Stomach smooth muscle (tissue), 2 donors: Measurements from ENCODE around the gene HS3ST4.

ENCODE experiments used
- H3K27ac ChIP-seq: one replicate; pipeline ENCODE4 v1.7.0; 2013; ENCODE audit warnings: mild to moderate bottlenecking, low read length, inconsistent platforms
- H3K27me3 ChIP-seq, 2 donors: one replicate each; pipeline ENCODE4 v1.7.0; 2013; ENCODE audit warnings: low read length in 2 of 2; ENCODE audit not compliant: insufficient read depth in 2 of 2, control insufficient read depth in 1 of 2
- H3K36me3 ChIP-seq, 2 donors: one replicate each; pipeline ENCODE4 v1.7.0; 2013; ENCODE audit warnings: low read length in 2 of 2; ENCODE audit not compliant: control insufficient read depth in 2 of 2, insufficient read depth in 2 of 2
- H3K4me1 ChIP-seq: one replicate; pipeline ENCODE4 v1.7.0; 2013; ENCODE audit warnings: low read length; ENCODE audit not compliant: control insufficient read depth, insufficient read depth
- H3K4me3 ChIP-seq, 2 donors: one replicate each; pipeline ENCODE4 v1.7.0; 2013; ENCODE audit warnings: low read length in 2 of 2
- H3K9ac ChIP-seq, 2 donors: one replicate each; pipeline ENCODE4 v1.7.0; 2013; ENCODE audit warnings: low read length in 2 of 2, mild to moderate bottlenecking in 1 of 2
- H3K9me3 ChIP-seq, 2 donors: one replicate each; pipeline ENCODE4 v1.7.0; 2013; ENCODE audit warnings: low read length in 2 of 2; ENCODE audit not compliant: control insufficient read depth in 2 of 2
- donor health status: healthy.
- donor health status: Pancreatic carcinoma.

HS3ST4 gene

DNA sequence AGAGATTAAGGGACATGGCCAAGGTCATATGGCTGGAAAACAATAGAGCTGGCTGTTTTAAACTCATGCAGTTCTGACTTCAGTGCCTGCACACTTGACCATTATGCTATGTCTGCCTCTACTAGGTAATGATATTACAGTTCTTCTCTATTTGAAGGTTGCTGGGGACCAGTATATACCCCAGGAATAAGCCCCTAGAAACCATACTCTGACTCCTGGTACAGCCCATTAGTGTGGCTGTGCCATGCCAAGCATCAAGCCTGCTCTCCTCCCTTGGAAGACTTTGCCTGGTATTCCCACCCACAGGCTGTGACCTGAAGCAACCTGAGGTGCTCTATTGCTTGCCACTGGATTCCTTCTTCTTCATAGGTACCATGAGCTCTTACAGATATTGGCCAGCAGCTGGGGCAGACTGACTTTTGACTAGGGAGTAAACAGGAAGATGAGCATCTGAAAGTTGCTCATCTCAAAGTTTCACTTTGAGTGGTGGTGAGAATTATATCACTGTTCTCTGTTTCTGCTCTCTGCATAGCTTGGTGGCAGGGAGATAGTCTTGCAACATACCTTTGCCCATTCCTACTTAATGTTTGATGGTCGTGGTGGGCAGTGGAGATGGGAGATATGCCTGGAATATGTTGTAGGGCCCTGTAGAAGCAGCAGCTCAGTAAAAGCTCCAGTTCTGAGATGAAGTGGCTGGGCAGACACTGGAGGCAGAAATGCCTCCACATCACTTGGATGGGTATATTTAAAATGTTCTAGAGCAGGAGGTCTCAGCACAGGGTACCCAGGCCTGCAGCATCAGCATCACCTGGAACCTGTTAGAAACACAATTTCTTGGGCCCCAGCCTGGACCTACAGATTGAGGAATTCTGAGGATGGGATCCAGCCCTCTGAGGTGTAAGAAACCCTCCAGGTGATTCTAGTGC is 274.7 kb downstream of the HS3ST4 start:
- Histone ChIP-seq H3K4me3 (no peak overlapping the region), H3K27me3 (no peaks in the 10 kb centered on the region), H3K9me3 (peaks cover 0 to 4% of the 10 kb centered on the region in 2 donors), H3K4me1 (no peaks in the 10 kb centered on the region), H3K27ac (no peak overlapping the region), H3K9ac (no peak overlapping the region), H3K36me3 (no peaks in the 10 kb centered on the region)

DNA sequence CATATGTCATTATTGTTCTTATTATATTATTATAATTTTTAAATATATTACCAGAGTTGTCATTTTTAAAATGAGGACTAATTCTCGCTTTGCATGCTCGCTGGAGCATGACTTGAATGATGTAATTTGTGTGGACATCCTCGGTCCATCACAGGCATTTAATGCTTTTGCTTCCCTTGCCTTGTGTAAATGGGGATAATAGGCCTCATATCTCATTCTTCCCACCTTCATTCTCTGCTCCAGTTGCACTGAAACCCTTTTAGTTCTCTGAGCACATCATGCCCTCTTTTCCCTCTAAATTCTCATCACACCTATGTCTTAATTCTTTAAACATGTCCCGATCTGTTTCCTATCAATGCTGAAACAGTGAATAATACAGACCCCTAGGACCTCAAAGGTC is 285.4 kb downstream of the HS3ST4 start:
- H3K27me3 ChIP-seq = no peaks in the 10 kb centered on the region
- H3K9me3 ChIP-seq = peaks cover 0 to 9% of the 10 kb centered on the region in 2 donors

DNA sequence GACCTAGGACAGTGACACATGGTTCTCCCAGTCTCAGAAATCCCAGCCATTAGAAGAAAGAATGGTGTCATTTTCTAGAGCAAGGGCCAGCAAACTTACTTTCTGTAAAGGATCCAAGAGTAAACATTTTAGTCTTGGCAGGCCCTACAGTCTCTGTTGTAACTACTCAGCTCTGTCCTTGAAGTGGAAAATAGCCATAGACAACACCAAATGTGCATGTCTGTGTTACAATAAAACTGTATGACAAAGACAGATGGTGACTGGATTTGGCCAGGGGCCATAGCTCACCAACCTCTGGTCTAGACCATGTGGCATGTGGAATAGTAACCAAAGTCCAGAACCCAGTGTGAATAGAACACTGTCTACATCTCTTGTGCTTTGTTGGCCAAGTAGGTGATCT is 286.5 kb downstream of the HS3ST4 start:
- no peaks in the 10 kb centered on the region for H3K36me3 ChIP-seq
- H3K27me3 ChIP-seq = no peaks in the 10 kb centered on the region
- no peak overlapping the region for H3K9ac ChIP-seq
- H3K27ac ChIP-seq = no peak overlapping the region
- H3K4me3 ChIP-seq = no peak overlapping the region
- H3K9me3 ChIP-seq = peaks cover 0 to 5% of the 10 kb centered on the region in 2 donors
- H3K4me1 ChIP-seq = no peaks in the 10 kb centered on the region

More for the DNA sequence above, 285.4 kb downstream of the HS3ST4 start:
- no peak overlapping the region for H3K9ac ChIP-seq
- H3K4me3 ChIP-seq = no peak overlapping the region
- H3K27ac ChIP-seq = no peak overlapping the region
- no peaks in the 10 kb centered on the region for H3K36me3 ChIP-seq
- H3K4me1 ChIP-seq = no peaks in the 10 kb centered on the region

DNA sequence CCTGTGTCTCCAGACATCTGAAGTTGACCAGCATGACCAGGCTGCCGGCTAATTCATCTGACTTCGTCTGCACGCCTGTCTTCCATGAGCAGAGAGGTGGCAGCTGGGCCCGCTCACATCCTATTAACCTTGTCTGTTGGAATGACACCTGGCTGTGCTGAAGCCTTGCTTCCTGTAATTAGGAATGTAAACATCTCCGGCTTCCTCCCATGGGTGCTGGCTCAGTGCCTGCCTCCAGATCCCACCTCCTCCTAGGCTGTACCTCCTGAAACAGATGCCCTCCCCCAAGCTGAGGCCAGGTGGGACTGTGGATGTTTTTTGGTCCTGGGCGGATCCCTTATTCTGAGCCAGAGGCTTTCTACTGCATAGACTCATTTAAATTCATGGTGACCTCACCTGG is 296.3 kb downstream of the HS3ST4 start:
- H3K27ac ChIP-seq = no peak overlapping the region
- no peaks in the 10 kb centered on the region for H3K36me3 ChIP-seq
- H3K27me3 ChIP-seq = no peaks in the 10 kb centered on the region
- no peak overlapping the region for H3K9ac ChIP-seq
- no peaks in the 10 kb centered on the region for H3K9me3 ChIP-seq
- no peak overlapping the region for H3K4me3 ChIP-seq
- no peaks in the 10 kb centered on the region for H3K4me1 ChIP-seq

DNA sequence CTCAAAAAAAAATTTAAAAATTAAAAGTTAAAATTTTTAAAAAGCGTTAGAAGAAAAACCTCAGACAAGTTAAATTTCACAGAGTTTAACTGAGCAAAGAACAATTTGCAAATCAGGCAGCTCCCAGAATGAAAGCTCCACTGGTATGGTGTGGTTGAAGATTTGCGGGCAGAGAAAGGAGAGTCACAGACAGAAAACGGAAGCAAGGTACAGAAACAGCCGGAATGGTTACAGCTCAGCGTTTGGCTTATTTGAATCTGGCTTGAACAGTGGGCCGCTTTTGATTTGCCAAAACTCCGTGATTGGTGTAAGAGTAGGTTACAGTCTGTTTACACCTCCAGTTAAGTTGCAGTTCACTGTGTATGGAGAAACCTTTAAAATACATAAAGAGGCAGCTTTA is 297.1 kb downstream of the HS3ST4 start:
- Histone ChIP-seq H3K36me3 (no peaks in the 10 kb centered on the region), H3K27me3 (no peaks in the 10 kb centered on the region), H3K4me3 (no peak overlapping the region), H3K27ac (no peak overlapping the region), H3K9ac (no peak overlapping the region), H3K4me1 (no peaks in the 10 kb centered on the region), H3K9me3 (no peaks in the 10 kb centered on the region)

DNA sequence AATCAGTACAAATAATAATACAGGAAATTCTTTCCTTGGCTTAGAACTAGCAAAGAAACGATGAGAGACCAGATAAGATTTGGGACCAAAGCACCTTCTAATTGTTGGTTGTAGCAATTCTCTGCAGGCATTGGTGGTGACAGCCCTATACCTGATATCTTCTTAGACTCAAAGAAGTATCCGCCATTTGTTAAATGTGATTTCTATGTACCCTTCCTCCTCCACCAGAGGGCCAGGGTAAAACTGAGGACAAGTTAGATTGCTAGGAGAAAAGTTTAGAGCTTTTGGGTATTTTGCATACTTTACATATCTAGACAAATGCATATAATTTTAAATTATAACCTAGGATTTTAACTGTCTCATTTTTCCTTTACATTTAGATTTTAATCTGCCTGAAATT is 304.3 kb downstream of the HS3ST4 start:
- Histone ChIP-seq H3K9me3 (no peaks in the 10 kb centered on the region), H3K4me1 (no peaks in the 10 kb centered on the region), H3K27ac (no peak overlapping the region), H3K27me3 (no peaks in the 10 kb centered on the region), H3K36me3 (no peaks in the 10 kb centered on the region), H3K9ac (no peak overlapping the region), H3K4me3 (no peak overlapping the region)

DNA sequence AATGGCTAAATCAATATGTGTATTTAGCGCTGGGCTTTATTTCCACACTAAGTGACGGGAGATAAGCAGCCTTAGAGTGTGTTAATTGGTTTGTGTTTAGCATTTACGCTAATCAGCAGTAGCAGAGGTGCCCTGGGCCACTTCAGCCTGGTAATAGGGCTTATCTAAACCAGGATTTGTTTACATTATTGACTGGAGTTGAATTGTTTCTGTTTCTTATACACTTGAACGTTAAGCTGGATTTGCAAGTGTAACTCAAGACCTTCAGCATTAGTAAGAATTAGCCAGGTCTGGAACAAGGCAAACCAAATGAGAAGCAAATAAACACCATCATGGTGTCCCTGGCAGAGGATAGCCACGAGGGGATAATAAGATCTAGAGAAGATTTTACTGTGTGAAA is 313.6 kb downstream of the HS3ST4 start:
- H3K9me3 ChIP-seq = peaks cover 10 to 17% of the 10 kb centered on the region in 2 donors
- H3K4me3 ChIP-seq = no peak overlapping the region
- no peaks in the 10 kb centered on the region for H3K4me1 ChIP-seq
- no peaks in the 10 kb centered on the region for H3K36me3 ChIP-seq
- peaks cover 0 to 2% of the 10 kb centered on the region in 2 donors for H3K27me3 ChIP-seq
- no peak overlapping the region for H3K27ac ChIP-seq
- no peak overlapping the region for H3K9ac ChIP-seq

DNA sequence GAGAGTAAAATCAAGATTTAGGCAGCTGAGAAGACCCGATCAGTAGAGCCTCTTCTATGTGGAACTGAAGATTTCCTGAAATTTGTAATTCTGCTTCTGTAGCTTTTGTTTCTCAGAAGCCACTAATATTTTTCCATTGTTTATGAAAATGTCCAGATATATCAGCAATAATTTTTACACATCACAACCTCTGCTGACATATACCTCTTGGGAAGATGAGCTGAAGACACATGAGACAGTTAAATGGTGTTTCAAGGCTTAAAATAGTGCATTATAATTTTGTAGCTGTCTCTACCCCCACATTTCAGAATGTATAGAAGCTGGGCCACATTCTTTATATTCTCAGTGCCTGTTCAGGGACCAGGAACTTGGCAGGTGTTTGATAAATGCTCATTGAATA is 320.6 kb downstream of the HS3ST4 start:
- H3K27ac ChIP-seq = no peak overlapping the region
- no peaks in the 10 kb centered on the region for H3K4me1 ChIP-seq
- H3K9ac ChIP-seq = no peak overlapping the region
- H3K9me3 ChIP-seq = peaks cover 5 to 18% of the 10 kb centered on the region in 2 donors
- H3K27me3 ChIP-seq = no peaks in the 10 kb centered on the region
- no peaks in the 10 kb centered on the region for H3K36me3 ChIP-seq
- no peak overlapping the region for H3K4me3 ChIP-seq

DNA sequence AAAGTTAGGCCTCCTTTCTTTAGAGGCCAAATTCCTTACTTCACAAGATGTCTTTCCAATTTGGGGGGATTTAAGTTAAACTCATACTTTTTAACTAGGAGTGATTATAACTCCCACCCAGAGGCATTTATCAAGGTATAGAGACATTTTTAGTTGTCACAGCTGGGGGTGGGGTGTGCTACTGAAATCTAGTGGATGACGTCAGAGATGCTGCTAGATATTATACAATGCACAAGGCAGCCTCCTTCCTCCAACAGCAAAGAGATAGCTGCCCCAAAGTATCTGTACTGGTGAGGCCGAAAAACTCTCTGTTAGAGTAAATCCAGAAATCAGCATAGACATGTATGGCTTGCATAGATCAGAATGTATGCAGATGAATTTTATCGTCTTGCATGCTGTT is 324.0 kb downstream of the HS3ST4 start:
- peaks cover 0 to 2% of the 10 kb centered on the region in 2 donors for H3K27me3 ChIP-seq
- H3K27ac ChIP-seq = no peak overlapping the region
- no peaks in the 10 kb centered on the region for H3K36me3 ChIP-seq
- no peak overlapping the region for H3K4me3 ChIP-seq
- H3K9ac ChIP-seq = no peak overlapping the region
- peaks cover 5 to 20% of the 10 kb centered on the region in 2 donors for H3K9me3 ChIP-seq
- no peaks in the 10 kb centered on the region for H3K4me1 ChIP-seq

DNA sequence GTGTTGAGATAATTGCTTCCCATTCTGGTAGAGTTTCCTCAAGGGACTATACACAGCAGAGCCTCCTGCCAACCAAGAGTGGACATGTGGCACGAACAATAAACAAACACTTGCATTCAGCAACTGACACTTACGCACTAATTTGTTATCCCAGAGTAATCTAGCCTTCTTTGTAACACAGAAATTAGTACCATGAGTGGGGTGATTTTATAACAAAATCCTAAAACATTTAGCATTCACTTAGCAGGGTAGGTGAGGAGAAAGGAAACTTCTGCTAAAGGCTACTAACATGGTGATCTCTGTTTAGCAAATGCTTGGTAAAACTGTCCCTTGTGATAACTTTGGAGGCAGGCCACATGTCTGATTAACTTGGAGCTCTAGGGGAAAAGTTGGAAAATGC is 325.2 kb downstream of the HS3ST4 start:
- no peak overlapping the region for H3K27ac ChIP-seq
- H3K36me3 ChIP-seq = no peaks in the 10 kb centered on the region
- H3K27me3 ChIP-seq = peaks cover 0 to 2% of the 10 kb centered on the region in 2 donors
- H3K9ac ChIP-seq = no peak overlapping the region
- no peaks in the 10 kb centered on the region for H3K4me1 ChIP-seq
- peaks cover 5 to 20% of the 10 kb centered on the region in 2 donors for H3K9me3 ChIP-seq
- no peak overlapping the region for H3K4me3 ChIP-seq
